IMR-90 (cell line): Measurements from ENCODE around the gene CAMSAP3. TPM values are rescaled to one million over a fixed set of nuclear protein-coding genes. Genes with fewer than 3 reads are reported as not detected.

Experiments
- ATAC-seq: fragments of 200-7000 bp; cut with Tn5 transposase; 2 replicates; pipeline ENCODE4 v1.9.1; 2020; ENCODE audit warnings: low read depth, mild to moderate bottlenecking, moderate library complexity
- BruUV-seq: library from RNA; stranded (reverse); fragments of 400-500 nt; replicated peaks from 2 replicates; lab custom pipeline; 2021; lab: Mats Ljungman, UMichigan
- CTCF ChIA-PET: fragments of 300-600 bp; formaldehyde crosslinking; extraction: SDS; loops from one replicate; lab custom pipeline; 2021; ENCODE audit warnings: antibody characterized with exemption; lab: Yijun Ruan, JAX
- POLR2A ChIA-PET: fragments of 300-600 bp; sonication (Branson Sonifier 250); formaldehyde crosslinking; loops from one replicate; lab custom pipeline; 2022; ENCODE audit warnings: antibody characterized with exemption; ENCODE audit not compliant: unreplicated experiment; lab: Charles Lee
- DNase-seq: peaks from one replicate; pipeline ENCODE4 v3.0.0; 2013
- H2AFZ ChIP-seq: replicated peaks from 2 replicates; pipeline ENCODE3; 2013; ENCODE audit warnings: low read length, mild to moderate bottlenecking; ENCODE audit not compliant: poor library complexity
- H2AK5ac ChIP-seq: 2 replicates; pipeline ENCODE4 v1.6.1; 2013; ENCODE audit warnings: low read depth, low read length, inconsistent platforms
- H2AK9ac ChIP-seq: replicated peaks from 2 replicates; pipeline ENCODE3; 2013; ENCODE audit warnings: mild to moderate bottlenecking, low read depth, low read length, moderate library complexity; ENCODE audit not compliant: poor library complexity
- H2BK120ac ChIP-seq: 2 replicates; pipeline ENCODE4 v1.6.1; 2013; ENCODE audit warnings: low read depth, low read length, inconsistent platforms
- H2BK15ac ChIP-seq: 3 replicates; pipeline ENCODE4 v1.6.1; 2013; ENCODE audit warnings: low read depth, low read length, inconsistent platforms
- H2BK20ac ChIP-seq: 2 replicates; pipeline ENCODE4 v1.6.1; 2013; ENCODE audit warnings: low read depth, mild to moderate bottlenecking, inconsistent platforms, low read length, moderate library complexity
- H2BK5ac ChIP-seq: 2 replicates; pipeline ENCODE4 v1.6.1; 2013; ENCODE audit warnings: mild to moderate bottlenecking, low read depth, low read length, inconsistent platforms; ENCODE audit not compliant: poor library complexity, severe bottlenecking
- H3K14ac ChIP-seq: replicated peaks from 2 replicates; pipeline ENCODE4 v1.6.1; 2013; ENCODE audit warnings: low read depth, low read length, inconsistent platforms
- H3K18ac ChIP-seq: 2 replicates; pipeline ENCODE4 v1.6.1; 2013; ENCODE audit warnings: low read depth, low read length, control low read depth
- H3K23ac ChIP-seq: 2 replicates; pipeline ENCODE4 v1.6.1; 2013; ENCODE audit warnings: low read depth, low read length, inconsistent platforms
- H3K27ac ChIP-seq: 2 replicates; pipeline ENCODE4 v1.5.1; 2013; ENCODE audit warnings: mild to moderate bottlenecking, control low read depth, low read length; ENCODE audit not compliant: insufficient read depth
- H3K27me3 ChIP-seq: 2 replicates; pipeline ENCODE4 v1.6.1; 2013; ENCODE audit warnings: low read length; ENCODE audit not compliant: control insufficient read depth, insufficient read depth
- H3K36me3 ChIP-seq: 2 replicates; pipeline ENCODE4 v1.6.1; 2013; ENCODE audit warnings: low read length, mixed read lengths; ENCODE audit not compliant: control insufficient read depth, insufficient read depth
- H3K4ac ChIP-seq: 2 replicates; pipeline ENCODE4 v1.6.1; 2013; ENCODE audit warnings: low read depth, low read length, inconsistent platforms
- H3K4me1 ChIP-seq: 2 replicates; pipeline ENCODE4 v1.6.1; 2013; ENCODE audit warnings: low read length, mixed read lengths; ENCODE audit not compliant: control insufficient read depth, insufficient read depth
- H3K4me2 ChIP-seq: 2 replicates; pipeline ENCODE4 v1.6.1; 2013; ENCODE audit warnings: low read depth, mild to moderate bottlenecking, control low read depth, low read length, moderate library complexity
- H3K4me3 ChIP-seq: 2 replicates; pipeline ENCODE4 v1.5.1; 2013; ENCODE audit warnings: low read depth, mild to moderate bottlenecking, control low read depth, low read length, moderate library complexity; ENCODE audit not compliant: insufficient read depth
- H3K56ac ChIP-seq: 2 replicates; pipeline ENCODE4 v1.6.1; 2013; ENCODE audit warnings: low read length, inconsistent platforms; ENCODE audit not compliant: insufficient read depth; ENCODE audit errors: extremely low read depth
- H3K79me1 ChIP-seq, 2 experiments: 2 replicates each; pipeline ENCODE4 v1.6.1; 2013; ENCODE audit warnings: low read length in 2 of 2, inconsistent platforms in 1 of 2, low read depth in 1 of 2
- H3K9ac ChIP-seq: 2 replicates; pipeline ENCODE4 v1.6.1; 2013; ENCODE audit warnings: low read depth, low read length, control low read depth
- H3K9me1 ChIP-seq: 2 replicates; pipeline ENCODE4 v1.6.1; 2013; ENCODE audit warnings: low read length, inconsistent platforms; ENCODE audit not compliant: insufficient read depth
- H3K9me3 ChIP-seq: 2 replicates; pipeline ENCODE4 v1.6.1; 2013; ENCODE audit warnings: low read length; ENCODE audit not compliant: control insufficient read depth, insufficient read depth
- H4K20me1 ChIP-seq: 2 replicates; pipeline ENCODE4 v1.6.1; 2013; ENCODE audit warnings: low read length, inconsistent platforms; ENCODE audit not compliant: insufficient read depth
- H4K5ac ChIP-seq: 2 replicates; pipeline ENCODE4 v1.6.1; 2013; ENCODE audit warnings: mild to moderate bottlenecking, low read depth, low read length, control low read depth
- H4K8ac ChIP-seq, 2 experiments: 2 replicates each; pipeline ENCODE4 v1.6.1; 2013; ENCODE audit warnings: low read depth in 2 of 2, low read length in 2 of 2, control low read depth in 1 of 2, inconsistent platforms in 1 of 2
- H4K91ac ChIP-seq: 2 replicates; pipeline ENCODE4 v1.6.1; 2013; ENCODE audit warnings: low read depth, low read length, inconsistent platforms; ENCODE audit not compliant: insufficient read depth
- BHLHE40 ChIP-seq: fragments of 150-350 bp; IDR thresholded peaks from 2 replicates; pipeline ENCODE4 v1.6.1; 2016; ENCODE audit warnings: mild to moderate bottlenecking, low read depth, low read length
- CEBPB ChIP-seq: IDR thresholded peaks from 2 replicates; pipeline ENCODE4 v1.6.1; 2012; ENCODE audit warnings: low read depth, low read length, improper control_type of control experiment
- CHD1 ChIP-seq: IDR thresholded peaks from 2 replicates; pipeline ENCODE4 v1.6.1; 2012; ENCODE audit warnings: low read depth, low read length, improper control_type of control experiment
- FOS ChIP-seq: fragments of 150-350 bp; IDR thresholded peaks from 2 replicates; pipeline ENCODE4 v1.6.1; 2016; ENCODE audit warnings: low read depth, low read length
- MAFK ChIP-seq: IDR thresholded peaks from 2 replicates; pipeline ENCODE4 v1.6.1; 2012; ENCODE audit warnings: low read depth, low read length, improper control_type of control experiment
- MAZ ChIP-seq: IDR thresholded peaks from 2 replicates; pipeline ENCODE4 v1.6.1; 2012; ENCODE audit warnings: low read depth, mild to moderate bottlenecking, low read length, improper control_type of control experiment, moderate library complexity, borderline replicate concordance
- MXI1 ChIP-seq: IDR thresholded peaks from 2 replicates; pipeline ENCODE4 v1.6.1; 2012; ENCODE audit warnings: low read depth, mild to moderate bottlenecking, low read length, moderate library complexity, borderline replicate concordance
- NFE2L2 ChIP-seq: fragments of 150-350 bp; IDR thresholded peaks from 2 replicates; pipeline ENCODE4 v1.6.1; 2016; ENCODE audit warnings: low read depth, mild to moderate bottlenecking, low read length
- POLR2A ChIP-seq: IDR thresholded peaks from 2 replicates; pipeline ENCODE4 v1.6.1; 2012; ENCODE audit warnings: mild to moderate bottlenecking, low read depth, low read length
- RFX5 ChIP-seq: IDR thresholded peaks from 2 replicates; pipeline ENCODE4 v1.8.0; 2012; ENCODE audit warnings: low read depth, mild to moderate bottlenecking, low read length, moderate library complexity
- WGBS, 2 experiments: methylation state at CpG; one replicate each; pipeline versions ENCODE4 v1.1.5 to v1.1.7; 2013; ENCODE audit warnings: missing lambda C conversion rate in 2 of 2; ENCODE audit not compliant: insufficient read length in 1 of 2; ENCODE audit errors: extremely low coverage in 2 of 2; 5-methylcytosine and 5-hydroxymethylcytosine counted together
- dilution Hi-C: fragments of 300-500 bp; cut with HindIII; formaldehyde crosslinking; loops from one replicate; pipeline ENCODE4 v1.14.3; 2018; ENCODE audit warnings: low sequenced_read_pairs; ENCODE audit not compliant: unreplicated experiment
- in situ Hi-C: fragments of 300-500 bp; cut with MboI; formaldehyde crosslinking; loops from 3 replicates; pipeline ENCODE4 v1.14.3; 2019; ENCODE audit warnings: low sequenced_read_pairs, inconsistent platforms, mixed read lengths
- intact Hi-C: fragments of 100-400 bp; cut with micrococcal nuclease; formaldehyde crosslinking; loops from 2 replicates; pipeline ENCODE4 v1.10.0; 2022
- polyA plus RNA-seq, 3 experiments: library from polyadenylated mRNA; depleted of rRNA; stranded (reverse); fragments of >200 nt; gene quantifications; 2 replicates each; pipeline ENCODE4 v1.2.3, GENCODE V29; 2012; ENCODE audit warnings: low replicate concordance in 1 of 3
- total RNA-seq: library from RNA; depleted of rRNA; stranded (reverse); fragments of >200 nt; gene quantifications from 2 replicates; pipeline ENCODE4 v1.2.3, GENCODE V29; 2012
- TF ChIP-seq, protein P1 (sequence below): fragments of 150-350 bp; IDR thresholded peaks from 2 replicates; pipeline ENCODE4 v1.6.1; 2016; ENCODE audit warnings: low read depth, mild to moderate bottlenecking, low read length, moderate library complexity, borderline replicate concordance

Gene CAMSAP3
- total and polyA plus RNA-seq, 2 of the 4 experiments (the other 2 are of a cell fraction), result not detected

DNA sequence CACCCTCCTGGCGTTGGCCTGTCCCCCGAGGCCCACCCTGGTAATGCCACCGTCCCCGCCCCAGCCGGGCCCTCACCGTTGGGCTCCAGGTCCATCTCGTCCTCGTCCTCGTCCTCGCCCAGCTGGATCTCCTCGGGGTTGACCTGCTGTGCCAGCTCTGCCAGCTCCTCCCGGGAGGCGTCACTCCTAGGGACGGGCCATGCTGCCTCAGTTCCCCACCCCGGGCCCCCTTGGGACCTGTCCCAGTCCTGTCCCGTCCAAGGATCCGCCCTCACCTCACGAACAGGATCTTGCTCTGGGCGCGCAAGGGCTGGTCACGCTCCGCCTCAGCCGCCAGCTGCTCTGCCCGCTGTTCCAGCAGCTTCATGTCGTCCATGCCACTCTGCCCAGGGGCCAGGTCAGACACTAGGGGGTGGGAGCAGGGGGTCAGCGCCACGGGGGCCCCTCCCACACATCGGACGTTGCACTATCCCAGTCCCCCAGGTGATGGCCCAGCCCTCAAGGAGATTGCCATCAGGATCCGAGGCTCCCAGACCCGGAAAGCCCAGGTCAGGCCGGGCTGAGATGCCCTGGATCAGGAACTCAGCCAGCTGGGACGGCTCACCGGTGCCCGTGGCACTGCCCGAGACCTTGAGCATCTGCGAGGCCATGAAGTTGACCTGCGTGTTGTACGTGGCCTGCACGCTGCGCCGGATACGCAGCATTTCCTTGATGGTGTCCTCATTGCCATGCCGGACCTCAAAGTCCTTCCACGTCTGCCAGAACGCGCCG, 24.2 kb downstream of the CAMSAP3 start:
- ChIA-PET POLR2A (no interaction called here), CTCF (no interaction called here)
- Histone ChIP-seq H2AFZ (no peak overlapping the region), H4K8ac (no peak overlapping the region), H2BK20ac (no peak overlapping the region), H3K4ac (no peak overlapping the region), H2BK5ac (no peak overlapping the region), H2AK9ac (no peak overlapping the region), H3K4me1 (no peaks in the 10 kb centered on the region), H3K9me1 (no peaks in the 10 kb centered on the region), H3K27ac (no peak overlapping the region), H2BK15ac (no peak overlapping the region), H4K20me1 (no peaks in the 10 kb centered on the region), H3K36me3 (peaks cover 54% of the 10 kb centered on the region), H4K5ac (no peak overlapping the region), H3K27me3 (no peaks in the 10 kb centered on the region), H2BK120ac (no peak overlapping the region), H3K79me1 (no peaks in the 10 kb centered on the region; a peak in 1 of 4 replicates), H3K18ac (no peak overlapping the region), H2AK5ac (no peak overlapping the region), H3K56ac (no peak overlapping the region), H3K4me3 (no peak overlapping the region), H3K4me2 (no peak overlapping the region), H3K9ac (no peak overlapping the region), H3K23ac (no peak overlapping the region), H3K9me3 (no peaks in the 10 kb centered on the region), H4K91ac (no peak overlapping the region), H3K14ac (no peak overlapping the region)
- DNase-seq (no peak), ATAC-seq (no peak)
- BruUV-seq, result no TSS peak
- no peak for TF ChIP-seq BHLHE40
- no peak for TF ChIP-seq NFE2L2
- TF ChIP-seq POLR2A, result no peak
- TF ChIP-seq FOS, result no peak
- TF ChIP-seq CEBPB, result no peak
- no peak for TF ChIP-seq MAZ
- TF ChIP-seq MXI1, result no peak
- TF ChIP-seq MAFK, result no peak
- TF ChIP-seq, protein P1, sequence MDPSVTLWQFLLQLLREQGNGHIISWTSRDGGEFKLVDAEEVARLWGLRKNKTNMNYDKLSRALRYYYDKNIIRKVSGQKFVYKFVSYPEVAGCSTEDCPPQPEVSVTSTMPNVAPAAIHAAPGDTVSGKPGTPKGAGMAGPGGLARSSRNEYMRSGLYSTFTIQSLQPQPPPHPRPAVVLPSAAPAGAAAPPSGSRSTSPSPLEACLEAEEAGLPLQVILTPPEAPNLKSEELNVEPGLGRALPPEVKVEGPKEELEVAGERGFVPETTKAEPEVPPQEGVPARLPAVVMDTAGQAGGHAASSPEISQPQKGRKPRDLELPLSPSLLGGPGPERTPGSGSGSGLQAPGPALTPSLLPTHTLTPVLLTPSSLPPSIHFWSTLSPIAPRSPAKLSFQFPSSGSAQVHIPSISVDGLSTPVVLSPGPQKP, result no peak
- no peak for TF ChIP-seq RFX5
- no peak for TF ChIP-seq CHD1
- in situ Hi-C loops, result no loop called here
- intact Hi-C loops, result no loop called here
- 96% methylated on average over 20 of the region's 48 CpGs; no CpG with 5 or more reads in 1 of the 2 experiments for WGBS, 2 experiments
- dilution Hi-C loops, result no loop called here
